A549 treated with AZD2906 at 1 μM for 4 hours (cell line): ENCODE data around the gene C5orf46. TPM values are rescaled to one million over a fixed set of nuclear protein-coding genes. Genes with fewer than 3 reads are reported as not detected.

Source experiments
- total RNA-seq: library from RNA; stranded (reverse); fragments of 200-300 nt; extraction: Qiagen RNA extraction; gene quantifications from 5 replicates; pipeline ENCODE4 v1.2.3, GENCODE V29; 2022

C5orf46 gene
- 0.13 to 0.29 TPM in 2 of 5 replicates, not detected in the others for total RNA-seq

GRCh38 chr5:147906326-147907095, at the start of gene C5orf46:
TSS of gene C5orf46 (minus strand) at chr5:147906538. CDS start at chr5:147906501, 37 bp downstream.

GRCh38 chr5:147878066-147878759, 28.1 kb downstream of the C5orf46 start, which contains the start of gene SCGB3A2:
TSS of gene SCGB3A2 (plus strand) at chr5:147878711. CDS start at chr5:147878804, 93 bp downstream.

Other genes starting within 250 kb of the C5orf46 start
- not detected in 5 replicates for gene JAKMIP2, start 123.8 kb downstream of the C5orf46 start, total RNA-seq
- gene SPINK1, start 74.9 kb downstream of the C5orf46 start, total RNA-seq = 0.68 to 1.9 TPM (median 1.1 TPM) in 5 replicates
- not detected in 5 replicates for gene SCGB3A2, start 27.8 kb downstream of the C5orf46 start, total RNA-seq
- gene SPINK5, start 157.4 kb upstream of the C5orf46 start, total RNA-seq = not detected in 5 replicates